KMS-11 (cell line): ENCODE measurements around the gene TULP1.

Experiments
- H2AFZ ChIP-seq: fragments of 200-600 bp; sonication (generic); 2 replicates; pipeline ENCODE4 v1.6.1; 2016; ENCODE audit warnings: antibody characterized with exemption, mixed run types, low read depth
- H3K27ac ChIP-seq: fragments of 200-600 bp; sonication (generic); 2 replicates; pipeline ENCODE4 v1.6.1; 2016; ENCODE audit warnings: mild to moderate bottlenecking, mixed run types
- H3K27me3 ChIP-seq: fragments of 200-600 bp; sonication (generic); 2 replicates; pipeline ENCODE4 v1.6.1; 2017; ENCODE audit warnings: mild to moderate bottlenecking, low read depth, mixed run types, moderate library complexity; ENCODE audit not compliant: insufficient read depth
- H3K36me3 ChIP-seq: fragments of 200-600 bp; sonication (generic); 2 replicates; pipeline ENCODE4 v1.6.1; 2017; ENCODE audit warnings: mild to moderate bottlenecking, mixed run types; ENCODE audit not compliant: insufficient read depth
- H3K4me1 ChIP-seq: fragments of 200-600 bp; sonication (generic); 2 replicates; pipeline ENCODE4 v1.6.1; 2016; ENCODE audit warnings: mild to moderate bottlenecking, low read depth, mixed run types; ENCODE audit not compliant: poor library complexity, severe bottlenecking
- H3K4me2 ChIP-seq: fragments of 200-600 bp; sonication (generic); 2 replicates; pipeline ENCODE4 v1.7.0; 2016; ENCODE audit warnings: mild to moderate bottlenecking, mixed run types
- H3K4me3 ChIP-seq: fragments of 200-600 bp; sonication (generic); IDR thresholded peaks from 2 replicates; pipeline ENCODE4 v1.6.1; 2017; ENCODE audit warnings: low read depth, low read length, mixed read lengths; ENCODE audit not compliant: insufficient read depth
- H3K79me2 ChIP-seq: fragments of 200-600 bp; sonication (generic); 2 replicates; pipeline ENCODE4 v1.6.1; 2016; ENCODE audit warnings: low read depth, mixed run types; ENCODE audit not compliant: insufficient read depth
- H3K9ac ChIP-seq: fragments of 200-600 bp; sonication (generic); 2 replicates; pipeline ENCODE4 v1.6.1; 2016; ENCODE audit warnings: mild to moderate bottlenecking, mixed run types
- H4K20me1 ChIP-seq: fragments of 200-600 bp; sonication (generic); 2 replicates; pipeline ENCODE4 v1.6.1; 2016; ENCODE audit warnings: mild to moderate bottlenecking, mixed run types; ENCODE audit not compliant: insufficient read depth
- CTCF ChIP-seq: fragments of 200-600 bp; sonication (generic); conservative IDR thresholded peaks from 2 replicates; pipeline ENCODE4 v1.6.1; 2017; ENCODE audit warnings: low read depth, mild to moderate bottlenecking, antibody characterized with exemption, low read length, moderate library complexity, mixed read lengths

TULP1 gene

GRCh38 chr6:35483490-35483889 lies 29.2 kb downstream of the TULP1 start:
- H3K27ac ChIP-seq, result no peak overlapping the region
- no peak overlapping the region for H3K4me2 ChIP-seq
- H4K20me1 ChIP-seq, result no peaks in the 10 kb centered on the region
- no peak overlapping the region for H3K4me3 ChIP-seq
- H2AFZ ChIP-seq, result no peak overlapping the region
- no peaks in the 10 kb centered on the region for H3K4me1 ChIP-seq
- no peaks in the 10 kb centered on the region for H3K79me2 ChIP-seq
- H3K36me3 ChIP-seq, result no peaks in the 10 kb centered on the region
- no peak for TF ChIP-seq CTCF
- no peak overlapping the region for H3K9ac ChIP-seq
- no peaks in the 10 kb centered on the region for H3K27me3 ChIP-seq

GRCh38 chr6:35483062-35483461 lies 29.6 kb downstream of the TULP1 start:
- Histone ChIP-seq H3K27ac (no peak overlapping the region), H2AFZ (no peak overlapping the region), H4K20me1 (no peaks in the 10 kb centered on the region), H3K4me3 (no peak overlapping the region), H3K9ac (no peak overlapping the region), H3K79me2 (no peaks in the 10 kb centered on the region), H3K4me2 (no peak overlapping the region), H3K4me1 (no peaks in the 10 kb centered on the region), H3K36me3 (no peaks in the 10 kb centered on the region), H3K27me3 (no peaks in the 10 kb centered on the region)
- no peak for TF ChIP-seq CTCF

- no peaks in the 10 kb centered on the region for H3K27me3 ChIP-seq
- H4K20me1 ChIP-seq, result no peaks in the 10 kb centered on the region
- no peak overlapping the region for H3K9ac ChIP-seq
- H3K27ac ChIP-seq, result no peak overlapping the region
- no peak overlapping the region for H3K4me3 ChIP-seq
- H2AFZ ChIP-seq, result no peak overlapping the region
- H3K4me2 ChIP-seq, result no peak overlapping the region
- H3K79me2 ChIP-seq, result no peaks in the 10 kb centered on the region
- no peak for TF ChIP-seq CTCF
- H3K4me1 ChIP-seq, result no peaks in the 10 kb centered on the region
- no peaks in the 10 kb centered on the region for H3K36me3 ChIP-seq
Measured at GRCh38 chr6:35481226-35481625, 31.5 kb downstream of the TULP1 start.

GRCh38 chr6:35480176-35480575 lies 32.5 kb downstream of the TULP1 start:
- H3K4me1 ChIP-seq, result no peaks in the 10 kb centered on the region
- no peak overlapping the region for H2AFZ ChIP-seq

More at GRCh38 chr6:35480176-35480575, 32.5 kb downstream of the TULP1 start:
- H3K36me3 ChIP-seq, result no peaks in the 10 kb centered on the region
- H3K4me2 ChIP-seq, result no peak overlapping the region
- H3K27me3 ChIP-seq, result no peaks in the 10 kb centered on the region
- no peak overlapping the region for H3K9ac ChIP-seq
- no peak overlapping the region for H3K4me3 ChIP-seq
- no peak for TF ChIP-seq CTCF
- H3K27ac ChIP-seq, result no peak overlapping the region
- no peaks in the 10 kb centered on the region for H3K79me2 ChIP-seq
- H4K20me1 ChIP-seq, result no peaks in the 10 kb centered on the region
